ENCODE data around the gene AGPS. TPM values are rescaled to one million over a fixed set of nuclear protein-coding genes. Genes with fewer than 3 reads are reported as not detected.
"Not testable (repeated sequence)": the region's sequence is repeated elsewhere in the genome, so short reads cannot be mapped to it uniquely, and the experiment has no call there.

The AGPS gene
- 69.5 and 89.0 TPM in 2 replicates for total RNA-seq (2014; rRNA removed; shearing (Covaris generic))
- polyA plus RNA-seq (2015; cell fraction: cytosol; rRNA removed), result 27.5 and 35.1 TPM in 2 replicates
- 39.4 and 44.0 TPM in 2 replicates for polyA plus RNA-seq (2015; cell fraction: nucleus; rRNA removed)

GRCh38 chr2:177392373-177393202, at the start of gene AGPS:
AGPS (plus strand) TSS chr2:177392773; CDS start chr2:177392790, 17 bp downstream.
- DNase-seq (ENCODE audit: low read depth), result peak; percentile 75

DNA sequence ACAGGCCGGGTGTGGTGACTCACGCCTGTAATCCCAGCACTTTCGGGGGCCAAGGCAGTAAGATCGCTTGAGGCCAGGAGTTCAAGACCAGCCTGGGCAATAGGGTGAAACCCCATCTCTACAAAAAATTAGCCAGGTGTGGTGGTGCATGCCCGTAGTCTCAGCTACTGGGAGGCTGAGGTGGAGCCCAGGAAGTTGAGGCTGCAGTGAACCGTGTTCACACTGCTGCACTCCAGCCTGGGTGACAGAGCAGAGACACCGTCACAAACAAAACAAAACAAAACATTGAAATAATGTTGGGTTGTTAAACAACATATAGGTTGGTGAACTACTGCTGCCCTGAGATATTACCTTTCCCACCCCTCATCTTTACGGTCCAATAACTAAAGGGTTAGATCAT, 48.8 kb upstream of the AGPS start:
- no peak for DNase-seq (ENCODE audit: low read depth)

GRCh38 chr2:177344316-177344715, 48.3 kb upstream of the AGPS start:
- no peak for DNase-seq (ENCODE audit: low read depth)

DNA sequence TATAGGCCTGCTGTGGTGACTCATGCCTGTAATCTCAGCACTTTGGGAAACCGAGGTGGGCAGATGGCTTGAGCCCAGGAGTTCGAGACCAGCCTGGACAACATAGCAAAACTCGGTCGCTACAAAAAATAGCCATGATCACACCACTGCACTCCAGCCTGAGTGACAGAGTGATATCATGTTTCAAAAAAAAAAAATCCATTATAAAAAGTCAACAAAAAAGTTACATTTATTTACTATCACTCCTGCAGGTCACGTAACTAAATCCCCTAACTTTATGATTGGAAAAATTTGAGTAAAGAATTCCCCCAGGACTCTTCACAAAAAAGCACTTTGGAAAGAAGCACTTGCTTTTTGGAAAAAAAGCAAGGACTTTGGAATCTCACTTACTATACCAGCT, 46.4 kb upstream of the AGPS start:
- no peak for DNase-seq (ENCODE audit: low read depth)

DNA sequence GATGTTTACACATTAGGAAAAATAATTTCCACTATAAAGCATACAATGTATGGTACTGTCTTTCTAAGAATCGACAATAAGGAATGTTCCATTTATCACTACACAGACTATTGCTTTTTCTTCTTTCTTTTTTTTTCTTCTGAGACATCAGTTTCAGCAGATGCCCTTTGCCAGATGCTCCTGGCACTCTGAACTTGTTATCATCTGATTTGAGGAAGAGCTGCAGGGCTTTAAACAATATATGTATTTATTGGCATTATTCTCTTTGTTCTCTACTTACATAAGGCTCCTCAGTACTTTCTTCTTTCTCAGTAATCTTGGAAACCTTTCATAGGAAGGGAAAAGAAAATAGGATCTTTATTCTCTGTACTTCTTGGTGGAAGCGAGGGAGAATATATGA, 45.0 kb upstream of the AGPS start:
- no peak for DNase-seq (ENCODE audit: low read depth)

DNA sequence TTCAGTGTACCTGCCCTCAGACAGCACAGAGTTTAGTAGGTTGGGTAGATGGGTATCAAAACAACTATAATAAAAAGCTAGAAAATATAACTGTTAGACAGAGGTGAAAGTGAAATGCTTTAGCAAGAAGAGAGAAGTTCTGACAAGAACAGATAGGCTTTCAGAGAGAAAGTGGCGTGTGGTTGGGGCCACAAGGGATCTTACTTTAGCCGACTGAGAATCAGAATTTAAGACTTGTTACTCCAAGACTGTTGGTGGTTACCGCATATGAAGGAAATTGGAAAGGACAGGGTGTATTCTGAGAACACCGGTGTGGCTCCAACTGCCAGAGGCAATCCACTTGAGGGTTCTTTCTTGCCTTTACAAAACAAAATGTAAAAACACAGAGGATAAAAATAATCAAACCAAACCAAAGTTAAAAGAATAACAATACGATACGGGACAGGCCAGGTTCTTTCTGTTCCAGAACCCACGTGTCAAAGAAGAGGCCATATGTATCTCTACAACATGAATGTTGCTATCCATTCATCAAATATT, 44.4 kb upstream of the AGPS start:
- no peak for DNase-seq (ENCODE audit: low read depth)

GRCh38 chr2:177348733-177349693, 43.6 kb upstream of the AGPS start:
- no peak for DNase-seq (ENCODE audit: low read depth)

- DNase-seq (ENCODE audit: low read depth), result not testable (repeated sequence)
Observed at GRCh38 chr2:177350624-177351023, 41.9 kb upstream of the AGPS start.

GRCh38 chr2:177351121-177351520, 41.5 kb upstream of the AGPS start:
- DNase-seq (ENCODE audit: low read depth), result not testable (repeated sequence)

- DNase-seq (ENCODE audit: low read depth), result no peak
Observed at GRCh38 chr2:177352441-177353186, 40.0 kb upstream of the AGPS start.

DNA sequence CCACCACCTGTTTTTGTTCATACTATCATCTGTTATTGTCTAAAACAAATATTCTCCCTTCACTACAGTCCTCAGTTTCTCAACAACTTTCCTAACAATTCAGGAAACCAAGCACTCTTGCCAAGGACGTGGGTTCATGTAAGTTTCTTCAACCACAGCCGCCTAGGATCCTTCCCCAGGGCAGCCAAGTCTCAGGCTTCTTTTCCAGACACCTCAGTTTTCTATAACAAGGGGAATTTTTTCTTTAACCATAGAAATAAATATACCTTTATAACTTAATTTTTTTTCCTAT, 39.4 kb upstream of the AGPS start:
- DNase-seq (ENCODE audit: low read depth), result no peak

DNA sequence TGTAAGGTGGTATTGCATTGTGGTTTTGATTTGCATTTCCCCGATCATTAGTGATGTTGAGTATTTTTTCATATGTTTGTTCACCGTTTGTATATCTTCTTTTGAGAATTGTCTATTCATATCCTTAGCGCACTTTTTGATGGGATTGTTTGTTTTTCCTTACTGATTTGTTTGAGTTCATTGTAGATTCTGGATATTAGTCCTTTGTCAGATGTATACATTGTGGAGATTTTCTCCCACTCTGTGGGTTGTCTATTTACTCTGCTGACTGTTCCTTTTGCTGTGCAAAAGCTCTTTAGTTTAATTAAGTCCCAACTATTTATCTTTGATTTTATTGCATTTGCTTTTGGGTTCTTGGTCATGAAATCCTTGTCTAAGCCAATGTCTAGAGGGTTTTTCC, 38.0 kb upstream of the AGPS start:
- DNase-seq (ENCODE audit: low read depth), result not testable (repeated sequence)

- DNase-seq (ENCODE audit: low read depth), result peak; percentile 71
Observed at GRCh38 chr2:177355874-177356273, 36.7 kb upstream of the AGPS start.

- no peak for DNase-seq (ENCODE audit: low read depth)
Observed at GRCh38 chr2:177359836-177360595, 32.6 kb upstream of the AGPS start.

DNA sequence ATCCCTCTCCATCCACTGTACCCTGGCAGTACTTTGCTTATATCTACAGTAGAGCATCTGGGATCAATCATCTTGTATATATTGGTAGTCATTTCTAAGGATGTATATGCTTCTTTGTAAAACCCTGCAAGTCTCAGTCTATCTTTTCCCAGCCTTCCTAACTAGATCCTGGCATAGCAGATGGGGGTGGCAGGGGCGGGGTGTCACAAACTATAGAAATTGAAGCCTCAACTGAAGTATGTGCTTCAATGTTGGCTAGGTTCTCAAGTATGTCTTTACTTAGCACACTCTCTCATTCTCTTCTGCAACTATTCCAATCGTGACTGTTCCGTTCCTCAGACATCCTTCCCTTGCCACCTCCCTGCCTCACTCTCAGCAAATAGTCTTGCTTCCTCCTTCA, 30.1 kb upstream of the AGPS start:
- DNase-seq (ENCODE audit: low read depth), result no peak

DNA sequence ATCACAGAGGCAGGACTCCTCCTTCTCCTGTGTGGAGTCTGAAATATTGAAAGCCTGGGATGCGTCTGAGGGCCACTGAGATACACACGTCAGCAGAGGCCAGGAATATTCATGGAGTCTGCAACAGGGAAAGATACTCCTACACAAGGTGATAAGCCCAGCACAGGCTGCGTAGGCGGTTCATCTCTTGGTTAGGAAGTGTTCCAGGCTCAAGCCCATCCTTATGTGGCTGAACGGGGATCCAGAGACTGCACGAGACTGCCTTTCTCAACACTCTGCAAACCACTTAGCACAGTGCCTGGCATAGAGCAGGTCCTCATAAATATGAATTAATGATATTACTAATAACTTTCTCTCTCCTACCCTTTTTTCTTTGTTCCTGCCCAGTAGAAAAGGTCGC, 29.2 kb upstream of the AGPS start:
- no peak for DNase-seq (ENCODE audit: low read depth)

GRCh38 chr2:177365764-177366163, 26.8 kb upstream of the AGPS start:
- DNase-seq (ENCODE audit: low read depth), result not testable (repeated sequence)

- not testable (repeated sequence) for DNase-seq (ENCODE audit: low read depth)
Observed at GRCh38 chr2:177368023-177368422, 24.6 kb upstream of the AGPS start.

DNA sequence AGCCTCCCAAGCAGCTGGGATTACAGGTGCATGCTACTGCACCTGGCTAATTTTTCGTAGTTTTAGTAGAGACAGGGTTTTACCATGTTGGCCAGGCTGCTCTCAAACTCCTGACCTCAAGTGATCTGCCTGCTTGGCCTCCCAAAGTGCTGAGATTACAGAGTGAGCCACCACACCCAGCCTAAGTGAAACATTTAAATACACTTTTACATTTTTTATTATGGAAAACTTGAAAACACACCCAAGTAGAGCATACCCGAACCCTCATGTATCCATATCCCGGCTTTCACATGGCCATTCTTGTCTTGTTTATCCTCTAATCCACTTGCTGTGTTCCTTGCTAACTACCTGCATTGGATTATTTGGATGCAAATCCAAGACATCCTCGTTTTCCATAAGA, 13.2 kb upstream of the AGPS start:
- DNase-seq (ENCODE audit: low read depth), result no peak

DNA sequence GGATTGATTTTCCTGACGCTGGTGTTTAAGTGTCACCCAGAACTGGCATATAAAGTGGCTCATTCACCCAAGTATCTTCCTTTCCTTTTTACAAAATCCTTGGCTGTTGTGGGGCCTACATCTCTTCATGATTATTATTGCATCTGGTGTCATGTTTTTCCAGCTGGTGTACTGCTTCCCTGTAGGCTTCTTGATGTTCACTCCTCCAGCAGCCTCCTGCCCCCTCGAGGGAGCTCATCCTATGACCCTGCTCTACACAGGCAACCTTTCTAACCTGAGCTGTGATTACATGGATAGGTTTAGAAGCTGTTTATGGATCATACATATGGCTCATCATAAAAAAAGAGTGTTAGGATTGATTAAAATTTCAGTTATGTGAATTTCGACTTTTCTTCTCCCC, 12.4 kb upstream of the AGPS start:
- DNase-seq (ENCODE audit: low read depth), result no peak
